ENCODE measurements around the gene POU2AF1.
"Not testable (repeated sequence)": the region's sequence is repeated elsewhere in the genome, so short reads cannot be mapped to it uniquely, and the experiment has no call there.

The POU2AF1 gene

GRCh38 chr11:111322534-111322933 lies 56.5 kb downstream of the POU2AF1 start:
- Histone ChIP-seq H3K9ac (ENCODE audit: low read length) (no peak overlapping the region), H3K79me2 (ENCODE audit: insufficient read depth, low read length) (no peaks in the 10 kb centered on the region), H3K4me3 (ENCODE audit: insufficient read depth, low read length, poor library complexity, severe bottlenecking) (no peak overlapping the region), H4K20me1 (ENCODE audit: low read depth, low read length) (no peaks in the 10 kb centered on the region), H2AFZ (ENCODE audit: low read depth, low read length, severe bottlenecking) (no peak overlapping the region), H3K9me3 (ENCODE audit: insufficient read depth, low read length) (no peaks in the 10 kb centered on the region), H3K27me3 (ENCODE audit: low read length) (no peaks in the 10 kb centered on the region), H3K36me3 (ENCODE audit: low read length) (no peaks in the 10 kb centered on the region), H3K27ac (ENCODE audit: low read depth, low read length) (no peak overlapping the region), H3K9me2 (replicated peaks; ENCODE audit: insufficient read depth, low read length) (no peaks in the 10 kb centered on the region), H3F3A (ENCODE audit: insufficient read depth) (no peaks in the 10 kb centered on the region), H3K4me2 (ENCODE audit: low read depth, low read length, poor library complexity, severe bottlenecking) (no peak overlapping the region)
- TF ChIP-seq CTCF (IDR thresholded peaks at IDR 0.05; ENCODE audit: insufficient read depth, low read length, poor library complexity, severe bottlenecking) (no peak), EZH2phosphoT487 (conservative IDR thresholded peaks at IDR 0.05; ENCODE audit: low read length) (no peak)

- H3K27me3 ChIP-seq (ENCODE audit: low read length), result no peaks in the 10 kb centered on the region
Measured at GRCh38 chr11:111320728-111321568, 58.1 kb downstream of the POU2AF1 start.

GRCh38 chr11:111320199-111320598 lies 58.9 kb downstream of the POU2AF1 start:
- not testable (repeated sequence) for H3K36me3 ChIP-seq (ENCODE audit: low read length); H4K20me1 ChIP-seq (ENCODE audit: low read depth, low read length); H3K79me2 ChIP-seq (ENCODE audit: insufficient read depth, low read length); H3K9me2 ChIP-seq (replicated peaks; ENCODE audit: insufficient read depth, low read length); H3K4me3 ChIP-seq (ENCODE audit: insufficient read depth, low read length, poor library complexity, severe bottlenecking); H3F3A ChIP-seq (ENCODE audit: insufficient read depth); H3K27ac ChIP-seq (ENCODE audit: low read depth, low read length); H3K4me2 ChIP-seq (ENCODE audit: low read depth, low read length, poor library complexity, severe bottlenecking); H2AFZ ChIP-seq (ENCODE audit: low read depth, low read length, severe bottlenecking); H3K9ac ChIP-seq (ENCODE audit: low read length); H3K9me3 ChIP-seq (ENCODE audit: insufficient read depth, low read length); H3K27me3 ChIP-seq (ENCODE audit: low read length)

More at GRCh38 chr11:111320728-111321568, 58.1 kb downstream of the POU2AF1 start:
- Histone ChIP-seq H3K79me2 (ENCODE audit: insufficient read depth, low read length) (no peaks in the 10 kb centered on the region), H4K20me1 (ENCODE audit: low read depth, low read length) (no peaks in the 10 kb centered on the region), H3K27ac (ENCODE audit: low read depth, low read length) (no peak overlapping the region), H2AFZ (ENCODE audit: low read depth, low read length, severe bottlenecking) (no peak overlapping the region), H3K9me3 (ENCODE audit: insufficient read depth, low read length) (no peaks in the 10 kb centered on the region), H3K9ac (ENCODE audit: low read length) (no peak overlapping the region), H3F3A (ENCODE audit: insufficient read depth) (no peaks in the 10 kb centered on the region), H3K4me3 (ENCODE audit: insufficient read depth, low read length, poor library complexity, severe bottlenecking) (no peak overlapping the region), H3K36me3 (ENCODE audit: low read length) (no peaks in the 10 kb centered on the region), H3K4me2 (ENCODE audit: low read depth, low read length, poor library complexity, severe bottlenecking) (no peak overlapping the region), H3K9me2 (replicated peaks; ENCODE audit: insufficient read depth, low read length) (no peaks in the 10 kb centered on the region)
- no peak for TF ChIP-seq EZH2phosphoT487 (conservative IDR thresholded peaks at IDR 0.05; ENCODE audit: low read length)
- TF ChIP-seq CTCF (IDR thresholded peaks at IDR 0.05; ENCODE audit: insufficient read depth, low read length, poor library complexity, severe bottlenecking), result no peak

GRCh38 chr11:111319296-111319695 lies 59.8 kb downstream of the POU2AF1 start:
- no peaks in the 10 kb centered on the region for H3K27me3 ChIP-seq (ENCODE audit: low read length)
- H3K9ac ChIP-seq (ENCODE audit: low read length), result no peak overlapping the region
- H4K20me1 ChIP-seq (ENCODE audit: low read depth, low read length), result no peaks in the 10 kb centered on the region
- no peaks in the 10 kb centered on the region for H3K9me2 ChIP-seq (replicated peaks; ENCODE audit: insufficient read depth, low read length)
- H3K79me2 ChIP-seq (ENCODE audit: insufficient read depth, low read length), result no peaks in the 10 kb centered on the region
- H3K4me3 ChIP-seq (ENCODE audit: insufficient read depth, low read length, poor library complexity, severe bottlenecking), result no peak overlapping the region
- TF ChIP-seq EZH2phosphoT487 (conservative IDR thresholded peaks at IDR 0.05; ENCODE audit: low read length), result no peak
- TF ChIP-seq CTCF (IDR thresholded peaks at IDR 0.05; ENCODE audit: insufficient read depth, low read length, poor library complexity, severe bottlenecking), result no peak
- H3F3A ChIP-seq (ENCODE audit: insufficient read depth), result no peaks in the 10 kb centered on the region
- no peak overlapping the region for H2AFZ ChIP-seq (ENCODE audit: low read depth, low read length, severe bottlenecking)
- no peaks in the 10 kb centered on the region for H3K36me3 ChIP-seq (ENCODE audit: low read length)
- no peak overlapping the region for H3K27ac ChIP-seq (ENCODE audit: low read depth, low read length)
- no peak overlapping the region for H3K4me2 ChIP-seq (ENCODE audit: low read depth, low read length, poor library complexity, severe bottlenecking)
- H3K9me3 ChIP-seq (ENCODE audit: insufficient read depth, low read length), result no peaks in the 10 kb centered on the region
